ENCODE measurements around the gene TMEM170A.
A peak's percentile ranks its signal among the peaks of the same experiment; 100 is the strongest.

TMEM170A gene

DNA sequence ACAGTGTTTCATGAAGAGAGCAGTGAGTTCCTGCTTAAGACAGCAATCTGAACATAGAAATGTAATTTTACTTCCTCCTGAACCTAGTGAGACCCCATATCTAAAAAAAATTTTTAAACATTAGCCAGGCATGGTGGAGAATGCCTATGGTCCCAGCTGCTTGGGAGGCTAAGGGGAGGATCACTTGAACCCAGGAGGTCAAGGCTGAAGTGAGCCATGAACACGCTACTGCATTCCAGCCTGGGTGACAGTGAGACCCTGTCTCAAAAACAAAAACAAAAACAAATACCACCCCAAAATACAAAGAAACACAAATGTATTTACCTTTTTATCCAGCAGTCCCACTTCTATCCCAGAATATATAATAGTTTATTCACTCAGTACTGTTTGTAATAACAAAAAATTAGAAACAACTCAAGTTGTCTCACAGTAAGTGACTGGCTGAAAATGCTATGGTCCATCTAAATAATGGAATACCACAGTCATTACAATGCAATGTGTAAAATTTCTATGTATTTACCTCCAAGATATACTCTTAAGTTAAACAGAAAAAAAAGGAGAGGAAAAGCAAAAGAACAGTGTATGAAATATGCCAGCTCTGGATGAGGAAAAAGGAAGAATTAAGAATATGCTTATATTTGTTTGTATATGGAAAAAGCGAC is 47.5 kb downstream of the TMEM170A start:
- DNase-seq (ENCODE audit: low read depth, low spot score) = no peak
- TF ChIP-seq, protein P1, sequence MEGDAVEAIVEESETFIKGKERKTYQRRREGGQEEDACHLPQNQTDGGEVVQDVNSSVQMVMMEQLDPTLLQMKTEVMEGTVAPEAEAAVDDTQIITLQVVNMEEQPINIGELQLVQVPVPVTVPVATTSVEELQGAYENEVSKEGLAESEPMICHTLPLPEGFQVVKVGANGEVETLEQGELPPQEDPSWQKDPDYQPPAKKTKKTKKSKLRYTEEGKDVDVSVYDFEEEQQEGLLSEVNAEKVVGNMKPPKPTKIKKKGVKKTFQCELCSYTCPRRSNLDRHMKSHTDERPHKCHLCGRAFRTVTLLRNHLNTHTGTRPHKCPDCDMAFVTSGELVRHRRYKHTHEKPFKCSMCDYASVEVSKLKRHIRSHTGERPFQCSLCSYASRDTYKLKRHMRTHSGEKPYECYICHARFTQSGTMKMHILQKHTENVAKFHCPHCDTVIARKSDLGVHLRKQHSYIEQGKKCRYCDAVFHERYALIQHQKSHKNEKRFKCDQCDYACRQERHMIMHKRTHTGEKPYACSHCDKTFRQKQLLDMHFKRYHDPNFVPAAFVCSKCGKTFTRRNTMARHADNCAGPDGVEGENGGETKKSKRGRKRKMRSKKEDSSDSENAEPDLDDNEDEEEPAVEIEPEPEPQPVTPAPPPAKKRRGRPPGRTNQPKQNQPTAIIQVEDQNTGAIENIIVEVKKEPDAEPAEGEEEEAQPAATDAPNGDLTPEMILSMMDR (IDR thresholded peaks at IDR 0.05; ENCODE audit: low read depth, low read length) = no peak
- no peak overlapping the region for H3K4me3 ChIP-seq (ENCODE audit: low read depth, low read length)
- in situ Hi-C loops (cut with HindIII; ENCODE audit: low sequenced_read_pairs) = no loop called here

DNA sequence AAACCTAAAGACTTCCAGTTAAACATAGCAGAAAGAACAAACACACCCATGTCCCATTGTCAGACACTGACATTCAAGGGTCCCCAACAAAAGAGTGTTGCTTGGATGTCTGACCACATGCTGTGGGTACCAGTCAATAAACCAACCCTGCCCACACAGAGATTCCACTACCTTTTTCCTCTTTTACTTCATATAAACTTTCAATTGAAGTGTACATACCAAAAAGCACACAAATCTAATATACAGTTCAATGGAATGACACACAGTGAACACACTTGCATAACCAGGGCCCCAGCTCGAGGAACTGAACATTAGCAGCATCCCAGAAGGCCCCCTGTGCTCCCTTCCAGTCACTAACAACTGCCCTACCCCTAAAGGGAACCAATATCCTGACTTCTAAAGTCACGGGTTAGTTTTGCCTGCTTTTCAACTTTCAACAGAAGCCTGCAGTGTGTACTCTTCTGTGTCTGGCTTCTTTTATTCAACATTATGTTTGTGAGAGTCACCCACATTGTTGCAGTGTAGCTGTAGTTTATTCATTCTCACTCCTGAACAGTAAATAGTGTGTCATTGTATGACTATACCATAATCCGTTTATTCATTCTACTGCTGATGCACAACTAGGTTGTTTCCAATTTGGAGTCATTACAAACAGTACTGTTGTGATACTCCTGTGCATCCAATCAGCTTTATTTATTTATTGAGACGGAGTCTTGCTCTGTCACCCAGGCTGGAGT is 49.2 kb downstream of the TMEM170A start:
- DNase-seq (ENCODE audit: low read depth, low spot score) = no peak
- TF ChIP-seq, protein P1 (IDR thresholded peaks at IDR 0.05; ENCODE audit: low read depth, low read length) = no peak
- H3K4me3 ChIP-seq (ENCODE audit: low read depth, low read length) = no peak overlapping the region
- in situ Hi-C loops (cut with HindIII; ENCODE audit: low sequenced_read_pairs) = no loop called here

DNA sequence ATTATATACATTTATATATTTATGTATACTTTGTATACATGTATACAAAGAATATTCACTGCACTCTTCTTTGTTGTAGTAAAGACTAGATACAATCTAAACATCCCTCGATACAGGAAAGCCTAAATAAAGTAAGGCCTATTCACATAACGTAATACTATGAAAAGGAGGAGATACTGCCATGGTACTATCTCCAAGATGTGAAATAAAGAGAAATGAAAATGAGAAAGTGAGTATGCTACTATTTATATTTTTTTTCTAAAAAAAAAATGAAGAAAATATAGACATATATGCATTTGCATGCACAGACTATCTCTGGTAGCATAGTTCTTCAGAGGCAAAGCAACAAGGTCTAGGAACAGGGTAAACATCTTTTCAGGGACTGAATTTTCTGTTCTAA is 50.5 kb downstream of the TMEM170A start:
- TF ChIP-seq, protein P1 (IDR thresholded peaks at IDR 0.05; ENCODE audit: low read depth, low read length) = no peak
- in situ Hi-C loops (cut with HindIII; ENCODE audit: low sequenced_read_pairs) = no loop called here
- no peak overlapping the region for H3K4me3 ChIP-seq (ENCODE audit: low read depth, low read length)
- no peak for DNase-seq (ENCODE audit: low read depth, low spot score)

DNA sequence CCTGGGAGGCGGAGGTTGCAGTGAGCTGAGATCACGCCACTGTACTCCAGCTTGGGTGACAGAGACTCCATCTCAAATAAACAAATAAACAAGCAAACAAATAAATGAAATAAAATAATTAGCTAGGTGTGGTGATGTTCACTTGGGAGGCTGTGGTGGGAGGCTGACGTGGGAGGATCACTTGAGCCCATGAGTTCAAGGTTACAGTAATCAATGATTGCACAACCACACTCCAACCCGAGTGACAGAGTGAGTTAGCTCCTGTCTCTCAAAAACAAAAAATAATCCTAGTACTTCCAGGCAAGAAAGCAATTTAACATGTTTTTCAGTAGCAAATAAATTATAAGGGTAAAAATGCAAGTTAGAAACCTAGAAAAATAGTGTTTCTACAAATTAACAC is 57.5 kb downstream of the TMEM170A start:
- DNase-seq (ENCODE audit: low read depth, low spot score) = no peak
- H3K4me3 ChIP-seq (ENCODE audit: low read depth, low read length) = no peak overlapping the region
- TF ChIP-seq, protein P1 (IDR thresholded peaks at IDR 0.05; ENCODE audit: low read depth, low read length) = no peak
- in situ Hi-C loops (cut with HindIII; ENCODE audit: low sequenced_read_pairs) = no loop called here

DNA sequence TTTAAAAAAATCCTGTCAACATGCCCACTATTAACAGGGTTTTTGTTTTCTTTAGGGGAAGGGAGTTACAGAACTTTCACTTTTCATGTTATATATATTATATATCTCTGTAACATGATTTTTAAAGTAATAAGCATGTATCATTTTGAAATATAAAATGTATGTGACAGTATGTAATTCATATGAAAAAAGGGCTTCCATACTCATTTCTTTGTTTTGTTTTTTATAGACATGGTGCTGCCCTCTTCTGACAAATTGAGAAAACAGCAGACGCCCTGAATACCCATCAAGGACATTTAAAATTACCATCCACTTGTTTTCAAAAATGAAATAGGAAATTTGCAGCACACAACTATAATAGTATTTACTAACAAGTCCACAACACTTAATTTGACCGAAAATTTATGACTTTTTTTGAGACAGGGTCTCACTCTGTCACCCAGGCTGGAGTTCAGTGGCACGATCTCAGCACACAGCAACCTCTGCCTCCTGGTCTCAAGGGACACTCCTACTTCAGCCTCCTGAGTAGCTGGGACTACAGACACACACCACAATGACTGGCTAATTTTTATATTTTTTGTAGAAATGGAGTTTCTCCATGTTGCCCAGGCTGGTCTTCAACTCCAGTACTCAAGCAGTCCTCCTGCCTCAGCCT is 61.5 kb downstream of the TMEM170A start:
- DNase-seq (ENCODE audit: low read depth, low spot score) = peak; percentile 70
- H3K4me3 ChIP-seq (ENCODE audit: low read depth, low read length) = no peak overlapping the region
- TF ChIP-seq, protein P1 (IDR thresholded peaks at IDR 0.05; ENCODE audit: low read depth, low read length) = peak; percentile 53
- in situ Hi-C loops (cut with HindIII; ENCODE audit: low sequenced_read_pairs) = no loop called here

DNA sequence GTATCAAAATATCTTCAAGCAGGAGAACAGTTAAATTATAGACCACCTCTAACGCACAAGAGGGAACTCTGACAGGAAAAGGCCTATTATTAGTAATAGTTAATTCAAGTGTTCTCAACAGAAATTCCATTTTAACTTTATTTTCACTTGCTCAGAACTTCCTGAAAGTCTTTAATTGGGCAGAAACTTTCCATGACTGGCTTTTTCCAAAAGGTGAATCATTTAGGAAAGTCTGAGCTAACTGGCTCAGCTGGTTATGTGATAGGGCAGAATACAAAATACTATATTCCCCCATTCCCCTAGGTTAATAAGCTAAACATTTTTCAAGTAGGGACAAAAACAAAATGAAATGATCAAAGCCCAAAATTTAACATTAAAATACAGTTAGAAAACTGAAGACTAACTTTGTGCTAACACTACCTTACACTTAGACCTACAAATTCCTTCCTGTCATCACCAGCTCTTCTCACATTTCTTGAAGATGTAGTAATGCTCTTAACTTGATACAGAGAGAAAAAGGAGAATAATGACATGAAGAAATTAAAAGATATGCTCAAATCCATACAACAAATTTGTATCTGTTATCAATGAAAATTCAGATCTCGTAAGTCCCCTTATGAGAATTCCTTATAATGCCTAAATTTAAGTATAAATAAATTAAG is 62.2 kb downstream of the TMEM170A start:
- in situ Hi-C loops (cut with HindIII; ENCODE audit: low sequenced_read_pairs) = no loop called here
- DNase-seq (ENCODE audit: low read depth, low spot score) = peak; percentile 77
- TF ChIP-seq, protein P1 (IDR thresholded peaks at IDR 0.05; ENCODE audit: low read depth, low read length) = no peak
- no peak overlapping the region for H3K4me3 ChIP-seq (ENCODE audit: low read depth, low read length)
